OCI-LY1 (cell line): ENCODE data around the gene CFL1.
"Not testable (repeated sequence)": the region's sequence is repeated elsewhere in the genome, so short reads cannot be mapped to it uniquely, and the experiment has no call there.

Experiments
- H2AFZ ChIP-seq: fragments of 200-600 bp; sonication (generic), shearing (Covaris generic); 2 replicates; pipeline ENCODE4 v1.6.0; 2014; ENCODE audit warnings: antibody characterized with exemption, mild to moderate bottlenecking, low read length
- H3F3A ChIP-seq: fragments of 200-600 bp; sonication (generic), shearing (Covaris generic); 2 replicates; pipeline ENCODE4 v1.6.0; 2014; ENCODE audit warnings: mild to moderate bottlenecking, antibody characterized with exemption, low read length, moderate library complexity; ENCODE audit not compliant: insufficient read depth
- H3K27ac ChIP-seq: fragments of 200-600 bp; sonication (generic); 2 replicates; pipeline ENCODE4 v1.5.1; 2014; ENCODE audit warnings: low read length, mixed run types, mild to moderate bottlenecking, low read depth; ENCODE audit not compliant: poor library complexity, severe bottlenecking
- H3K27me3 ChIP-seq: fragments of 200-600 bp; sonication (generic); 2 replicates; pipeline ENCODE4 v1.6.0; 2014; ENCODE audit warnings: antibody characterized with exemption, mild to moderate bottlenecking, low read length, moderate library complexity; ENCODE audit not compliant: insufficient read depth
- H3K36me3 ChIP-seq: fragments of 200-600 bp; sonication (generic); 2 replicates; pipeline ENCODE4 v1.6.1; 2014; ENCODE audit warnings: mild to moderate bottlenecking, antibody characterized with exemption, low read length, moderate library complexity, mixed read lengths; ENCODE audit not compliant: insufficient read depth
- H3K4me1 ChIP-seq: fragments of 200-600 bp; sonication (generic); 2 replicates; pipeline ENCODE4 v1.5.1; 2014; ENCODE audit warnings: mild to moderate bottlenecking, low read length, moderate library complexity; ENCODE audit not compliant: insufficient read depth, severe bottlenecking
- H3K4me2 ChIP-seq: fragments of 200-600 bp; sonication (generic), shearing (Covaris generic); 2 replicates; pipeline ENCODE4 v1.6.1; 2014; ENCODE audit warnings: low read length
- H3K4me3 ChIP-seq: fragments of 200-600 bp; sonication (generic); 2 replicates; pipeline ENCODE4 v1.5.1; 2014; ENCODE audit warnings: low read length, low read depth, mild to moderate bottlenecking, mixed read lengths; ENCODE audit not compliant: poor library complexity, severe bottlenecking
- H3K79me2 ChIP-seq: fragments of 200-600 bp; shearing (Covaris generic); 2 replicates; pipeline ENCODE4 v1.6.1; 2016; ENCODE audit warnings: mixed run types, low read length, mixed read lengths; ENCODE audit not compliant: insufficient read depth
- H3K9ac ChIP-seq: fragments of 200-600 bp; sonication (generic), shearing (Covaris generic); 2 replicates; pipeline ENCODE4 v1.6.1; 2014; ENCODE audit warnings: mild to moderate bottlenecking, low read length, mixed read lengths
- H3K9me2 ChIP-seq: fragments of 200-600 bp; sonication (generic), shearing (Covaris generic); 2 replicates; pipeline ENCODE4 v1.6.1; 2014; ENCODE audit warnings: low read depth, mild to moderate bottlenecking, low read length, mixed read lengths
- H3K9me3 ChIP-seq: fragments of 200-600 bp; shearing (Covaris generic); 2 replicates; pipeline ENCODE4 v1.6.1; 2014; ENCODE audit warnings: low read length, mixed read lengths
- H4K20me1 ChIP-seq: fragments of 200-600 bp; sonication (generic), shearing (Covaris generic); 2 replicates; pipeline ENCODE4 v1.6.0; 2016; ENCODE audit warnings: mild to moderate bottlenecking, low read length; ENCODE audit not compliant: insufficient read depth
- EZH2 ChIP-seq: fragments of 200-600 bp; sonication (generic), shearing (Covaris generic); IDR thresholded peaks from 2 replicates; pipeline ENCODE4 v1.8.0; 2017; ENCODE audit warnings: borderline replicate concordance, mixed run types, mild to moderate bottlenecking, antibody characterized with exemption, low read length, moderate library complexity, mixed read lengths
- TF ChIP-seq, protein P1 (sequence below): fragments of 200-600 bp; sonication (generic), shearing (Covaris generic); IDR thresholded peaks from 2 replicates; pipeline ENCODE4 v1.5.1; 2017; ENCODE audit warnings: mild to moderate bottlenecking, antibody characterized with exemption, low read length, moderate library complexity, mixed read lengths

The CFL1 gene

DNA sequence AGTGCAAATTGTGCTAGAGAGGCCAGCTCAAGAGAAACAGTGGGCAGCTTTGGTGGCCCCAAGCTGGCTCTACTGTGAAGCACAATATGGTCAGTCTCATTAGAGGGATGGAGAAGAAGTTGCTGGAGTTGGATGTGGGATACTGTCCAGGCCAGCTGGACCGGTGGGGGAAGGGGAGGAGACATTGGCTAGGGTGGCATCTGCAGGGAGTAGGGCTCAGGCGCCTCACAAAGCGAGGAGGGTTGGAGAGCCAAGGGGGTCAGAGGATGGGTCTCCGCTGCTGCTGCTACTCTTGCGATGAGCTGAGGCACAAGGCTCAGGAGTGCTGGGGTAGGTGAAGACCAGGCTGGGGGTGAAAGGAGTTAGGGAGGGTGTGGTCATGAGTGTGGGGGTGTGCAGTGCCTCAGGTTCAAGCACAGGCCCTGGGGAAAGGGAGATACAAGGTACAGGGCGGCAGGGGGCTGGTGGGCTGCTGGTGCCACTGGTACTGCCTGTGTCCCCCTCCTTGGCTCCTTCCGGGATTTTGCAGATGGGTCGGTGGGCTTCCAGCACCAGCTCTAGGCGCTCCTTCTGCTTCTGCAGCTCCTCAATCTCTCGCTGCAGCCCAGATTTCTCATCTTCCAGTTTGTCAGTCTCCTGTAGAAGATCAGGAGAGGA lies 34.8 kb upstream of the CFL1 start:
- Histone ChIP-seq H3K9me2 (no peaks in the 10 kb centered on the region), H3K4me3 (peak overlapping the region; percentile 86), H2AFZ (no peak overlapping the region), H3K9ac (no peak overlapping the region; the same call in 1 of the 2 replicates), H3K4me2 (peak overlapping the region; percentile 100), H3K9me3 (no peaks in the 10 kb centered on the region), H3F3A (peaks cover 5% of the 10 kb centered on the region), H3K36me3 (no peaks in the 10 kb centered on the region), H3K27me3 (no peaks in the 10 kb centered on the region; the same call in 1 of the 2 replicates), H3K79me2 (no peaks in the 10 kb centered on the region), H3K4me1 (peaks cover 50% of the 10 kb centered on the region), H4K20me1 (no peaks in the 10 kb centered on the region), H3K27ac (peak overlapping the region; percentile 57)
- no peak for TF ChIP-seq EZH2
- TF ChIP-seq, protein P1, sequence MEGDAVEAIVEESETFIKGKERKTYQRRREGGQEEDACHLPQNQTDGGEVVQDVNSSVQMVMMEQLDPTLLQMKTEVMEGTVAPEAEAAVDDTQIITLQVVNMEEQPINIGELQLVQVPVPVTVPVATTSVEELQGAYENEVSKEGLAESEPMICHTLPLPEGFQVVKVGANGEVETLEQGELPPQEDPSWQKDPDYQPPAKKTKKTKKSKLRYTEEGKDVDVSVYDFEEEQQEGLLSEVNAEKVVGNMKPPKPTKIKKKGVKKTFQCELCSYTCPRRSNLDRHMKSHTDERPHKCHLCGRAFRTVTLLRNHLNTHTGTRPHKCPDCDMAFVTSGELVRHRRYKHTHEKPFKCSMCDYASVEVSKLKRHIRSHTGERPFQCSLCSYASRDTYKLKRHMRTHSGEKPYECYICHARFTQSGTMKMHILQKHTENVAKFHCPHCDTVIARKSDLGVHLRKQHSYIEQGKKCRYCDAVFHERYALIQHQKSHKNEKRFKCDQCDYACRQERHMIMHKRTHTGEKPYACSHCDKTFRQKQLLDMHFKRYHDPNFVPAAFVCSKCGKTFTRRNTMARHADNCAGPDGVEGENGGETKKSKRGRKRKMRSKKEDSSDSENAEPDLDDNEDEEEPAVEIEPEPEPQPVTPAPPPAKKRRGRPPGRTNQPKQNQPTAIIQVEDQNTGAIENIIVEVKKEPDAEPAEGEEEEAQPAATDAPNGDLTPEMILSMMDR: no peak

DNA sequence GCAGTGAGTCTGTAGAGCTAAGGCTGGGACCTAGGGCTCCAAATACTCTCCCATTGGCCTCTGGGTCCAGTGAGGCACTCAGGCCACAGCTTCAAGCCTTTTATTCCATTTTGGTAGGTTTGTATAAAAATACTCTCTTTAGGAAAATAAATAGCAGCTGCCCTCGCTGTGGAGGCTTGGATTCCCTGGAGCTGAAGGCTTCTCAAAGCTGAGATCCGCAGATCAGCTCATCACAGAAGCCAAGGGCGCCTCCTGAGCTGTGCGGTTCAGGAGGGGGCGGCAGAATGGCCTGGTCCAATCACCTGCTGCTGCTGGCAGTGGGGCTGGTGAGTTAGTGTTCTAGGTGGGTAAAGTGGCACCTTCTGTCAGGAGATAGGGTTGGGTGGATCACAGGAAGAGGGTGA lies 34.2 kb upstream of the CFL1 start:
- not testable (repeated sequence) for H3K27me3 ChIP-seq, H4K20me1 ChIP-seq, H3K79me2 ChIP-seq, H2AFZ ChIP-seq, H3K9me2 ChIP-seq, H3K9me3 ChIP-seq, H3F3A ChIP-seq, H3K36me3 ChIP-seq
- H3K9ac ChIP-seq: peak overlapping the region; percentile 85
- peak overlapping the region; percentile 57 for H3K27ac ChIP-seq
- peaks cover 56% of the 10 kb centered on the region for H3K4me1 ChIP-seq
- H3K4me2 ChIP-seq: peak overlapping the region; percentile 100
- peak overlapping the region; percentile 86 for H3K4me3 ChIP-seq

DNA sequence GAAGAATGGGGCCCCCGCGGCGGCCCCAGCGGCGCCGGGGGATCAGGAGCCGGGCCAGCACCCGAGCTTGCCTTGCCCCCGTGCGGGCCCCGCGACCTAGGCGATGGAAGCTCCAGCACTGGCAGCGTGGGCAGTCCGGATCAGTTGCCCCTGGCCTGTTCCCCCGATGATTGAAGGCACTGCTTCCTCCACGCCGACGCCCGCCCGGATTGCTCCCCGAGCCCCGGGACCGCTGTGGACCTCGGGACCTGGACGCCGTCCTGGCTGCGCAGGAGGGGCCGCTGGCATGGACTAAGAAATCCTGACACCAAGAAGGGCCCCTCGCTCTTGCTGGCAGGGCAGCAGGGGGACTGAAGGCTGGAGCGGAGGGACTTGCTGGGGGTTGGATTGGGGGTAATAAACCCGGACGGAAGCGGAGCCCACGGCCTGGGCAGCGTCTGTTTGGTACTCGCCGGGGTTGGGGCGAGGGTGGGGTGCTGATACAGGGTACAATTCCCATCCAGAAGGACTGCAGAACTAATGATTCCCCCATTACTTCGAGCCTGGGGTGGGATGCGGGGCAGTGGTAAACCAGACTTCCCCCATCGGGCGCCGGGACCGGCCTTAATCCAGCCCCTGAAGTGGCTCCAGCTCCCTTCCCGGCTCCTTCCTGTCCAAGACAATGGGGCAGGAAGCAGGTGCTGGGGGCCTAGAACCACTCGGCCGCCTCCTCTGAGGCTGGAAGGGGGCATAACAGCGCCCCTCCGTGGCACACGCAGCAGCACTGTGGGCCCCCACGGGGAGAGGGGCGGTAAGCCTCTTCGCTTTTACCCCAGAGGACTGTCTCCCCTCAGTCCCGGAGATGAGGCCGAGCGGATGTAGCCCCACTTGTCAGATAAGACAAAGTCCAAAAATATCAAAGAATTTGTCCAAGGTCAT lies 33.5 kb upstream of the CFL1 start:
- H3K4me1 ChIP-seq: peaks cover 62% of the 10 kb centered on the region
- no peak overlapping the region for H2AFZ ChIP-seq
- TF ChIP-seq, protein P1: peak; percentile 66
- no peak for TF ChIP-seq EZH2
- peak overlapping the region; percentile 85 for H3K9ac ChIP-seq
- H3F3A ChIP-seq: peaks cover 5% of the 10 kb centered on the region
- H3K36me3 ChIP-seq: peaks cover 5% of the 10 kb centered on the region; the same call in 1 of the 2 replicates
- peak overlapping the region; percentile 100 for H3K4me2 ChIP-seq
- H3K27me3 ChIP-seq: no peaks in the 10 kb centered on the region
- H4K20me1 ChIP-seq: no peaks in the 10 kb centered on the region
- peak overlapping the region; percentile 57 for H3K27ac ChIP-seq
- no peaks in the 10 kb centered on the region for H3K9me3 ChIP-seq
- no peaks in the 10 kb centered on the region for H3K9me2 ChIP-seq
- H3K4me3 ChIP-seq: peak overlapping the region; percentile 86
- H3K79me2 ChIP-seq: no peaks in the 10 kb centered on the region
